H9 (cell line): ENCODE results near the gene C19orf25. TPM values are rescaled to one million over a fixed set of nuclear protein-coding genes. Genes with fewer than 3 reads are reported as not detected.

Source experiments
- DNase-seq: peaks from one replicate; pipeline ENCODE4 v3.0.0-alpha.2; 2017
- H2AFZ ChIP-seq: one replicate; pipeline ENCODE4 v1.6.1; 2013; ENCODE audit warnings: mild to moderate bottlenecking, low read length, control low read depth, moderate library complexity
- H2AK5ac ChIP-seq: 2 replicates; pipeline ENCODE4 v1.6.1; 2013; ENCODE audit warnings: low read length, control low read depth, mixed read lengths; ENCODE audit not compliant: insufficient read length
- H2BK120ac ChIP-seq: one replicate; pipeline ENCODE4 v1.6.1; 2013; ENCODE audit warnings: low read depth, mild to moderate bottlenecking, low read length, control low read depth, inconsistent platforms; ENCODE audit not compliant: poor library complexity, severe bottlenecking
- H2BK12ac ChIP-seq: 2 replicates; pipeline ENCODE4 v1.6.1; 2013; ENCODE audit warnings: low read length, control low read depth, mixed read lengths, low read depth; ENCODE audit not compliant: insufficient read length
- H2BK15ac ChIP-seq: 2 replicates; pipeline ENCODE4 v1.6.1; 2013; ENCODE audit warnings: low read depth, low read length, control low read depth
- H2BK20ac ChIP-seq: one replicate; pipeline ENCODE4 v1.6.1; 2013; ENCODE audit warnings: low read depth, mild to moderate bottlenecking, low read length, control low read depth, inconsistent platforms; ENCODE audit not compliant: poor library complexity, severe bottlenecking
- H2BK5ac ChIP-seq: 2 replicates; pipeline ENCODE4 v1.6.1; 2013; ENCODE audit warnings: low read length, control low read depth, mixed read lengths; ENCODE audit not compliant: insufficient read length
- H3K14ac ChIP-seq: 2 replicates; pipeline ENCODE4 v1.6.1; 2013; ENCODE audit warnings: low read length, control low read depth; ENCODE audit not compliant: insufficient read depth
- H3K18ac ChIP-seq: 2 replicates; pipeline ENCODE4 v1.6.1; 2013; ENCODE audit warnings: low read depth, mild to moderate bottlenecking, mixed read lengths, low read length, control low read depth; ENCODE audit not compliant: insufficient read length
- H3K23ac ChIP-seq: 2 replicates; pipeline ENCODE4 v1.6.1; 2013; ENCODE audit warnings: low read length, control low read depth, mixed read lengths, low read depth; ENCODE audit not compliant: insufficient read length
- H3K23me2 ChIP-seq: 2 replicates; pipeline ENCODE4 v1.6.1; 2013; ENCODE audit warnings: low read depth, mild to moderate bottlenecking, mixed read lengths, low read length, control low read depth; ENCODE audit not compliant: insufficient read length, poor library complexity, severe bottlenecking
- H3K27ac ChIP-seq: 2 replicates; pipeline ENCODE4 v1.5.1; 2013; ENCODE audit warnings: low read length, control low read depth, mixed read lengths, low read depth; ENCODE audit not compliant: insufficient read length
- H3K27me3 ChIP-seq: 2 replicates; pipeline ENCODE4 v1.6.1; 2013; ENCODE audit warnings: low read length, control low read depth, inconsistent platforms; ENCODE audit not compliant: insufficient read depth
- H3K4ac ChIP-seq: 2 replicates; pipeline ENCODE4 v1.6.1; 2013; ENCODE audit warnings: low read depth, mild to moderate bottlenecking, control low read depth, inconsistent platforms, low read length, moderate library complexity
- H3K4me1 ChIP-seq: 2 replicates; pipeline ENCODE4 v1.6.1; 2013; ENCODE audit warnings: low read length, control low read depth, inconsistent platforms; ENCODE audit not compliant: insufficient read depth
- H3K4me2 ChIP-seq: 2 replicates; pipeline ENCODE4 v1.6.1; 2013; ENCODE audit warnings: low read length, control low read depth, mixed read lengths; ENCODE audit not compliant: insufficient read length, insufficient read depth
- H3K56ac ChIP-seq: 2 replicates; pipeline ENCODE4 v1.6.1; 2013; ENCODE audit warnings: low read depth, mild to moderate bottlenecking, mixed read lengths, low read length, control low read depth; ENCODE audit not compliant: insufficient read length
- H3K79me1 ChIP-seq: 2 replicates; pipeline ENCODE4 v1.6.1; 2013; ENCODE audit warnings: low read depth, mild to moderate bottlenecking, moderate library complexity, low read length, control low read depth, inconsistent platforms; ENCODE audit not compliant: insufficient read depth, poor library complexity, severe bottlenecking
- H3K79me2 ChIP-seq: 2 replicates; pipeline ENCODE4 v1.6.1; 2013; ENCODE audit warnings: low read length, control low read depth, inconsistent platforms; ENCODE audit not compliant: insufficient read depth
- H3K9ac ChIP-seq: 2 replicates; pipeline ENCODE4 v1.6.1; 2013; ENCODE audit warnings: low read length, control low read depth, mixed read lengths; ENCODE audit not compliant: insufficient read length; ENCODE audit errors: extremely low read depth
- H3K9me3 ChIP-seq: one replicate; pipeline ENCODE4 v1.6.1; 2013; ENCODE audit warnings: low read depth, low read length, inconsistent platforms; ENCODE audit not compliant: control insufficient read depth
- H3T11ph ChIP-seq: one replicate; pipeline ENCODE4 v1.6.1; 2013; ENCODE audit warnings: mild to moderate bottlenecking, low read length, control low read depth, inconsistent platforms
- H4K20me1 ChIP-seq: one replicate; pipeline ENCODE4 v1.6.1; 2013; ENCODE audit not compliant: control insufficient read depth, insufficient read length, insufficient read depth
- H4K5ac ChIP-seq: 2 replicates; pipeline ENCODE4 v1.6.1; 2013; ENCODE audit warnings: low read depth, mild to moderate bottlenecking, mixed read lengths, low read length, control low read depth; ENCODE audit not compliant: insufficient read length
- H4K8ac ChIP-seq: replicated peaks from 2 replicates; pipeline ENCODE4 v1.6.1; 2013; ENCODE audit warnings: low read length, control low read depth, mixed read lengths, low read depth; ENCODE audit not compliant: insufficient read length
- H4K91ac ChIP-seq: 2 replicates; pipeline ENCODE4 v1.6.1; 2013; ENCODE audit warnings: low read depth, mild to moderate bottlenecking, moderate library complexity, mixed read lengths, low read length, control low read depth; ENCODE audit not compliant: insufficient read length
- H3K27ac Mint-ChIP-seq, 3 experiments: 2 replicates in 2 of 3; 3 replicates in 1 of 3; pipeline ENCODE4 v1.8.0; 2020 to 2021; ENCODE audit warnings: mixed read lengths in 3 of 3, mild to moderate bottlenecking in 1 of 3, moderate library complexity in 1 of 3
- H3K27me3 Mint-ChIP-seq: 2 replicates; pipeline ENCODE4 v1.8.0; 2021; ENCODE audit warnings: low read depth, mild to moderate bottlenecking, moderate library complexity, mixed read lengths
- H3K36me3 Mint-ChIP-seq, 3 experiments: 2 replicates in 2 of 3; 3 replicates in 1 of 3; pipeline ENCODE4 v1.8.0; 2020 to 2021; ENCODE audit warnings: low read depth in 3 of 3, mixed read lengths in 3 of 3; ENCODE audit not compliant: insufficient read depth in 1 of 3
- H3K4me1 Mint-ChIP-seq, 2 experiments: 2 replicates each; pipeline ENCODE4 v1.8.0; 2020; ENCODE audit warnings: mixed read lengths in 2 of 2
- H3K4me3 Mint-ChIP-seq, 2 experiments: 2 replicates in 1 of 2; 3 replicates in 1 of 2; pipeline ENCODE4 v1.8.0; 2020 to 2021; ENCODE audit warnings: mild to moderate bottlenecking in 2 of 2, mixed read lengths in 2 of 2, moderate library complexity in 1 of 2
- H3K9me3 Mint-ChIP-seq, 2 experiments: 2 replicates in 1 of 2; 3 replicates in 1 of 2; pipeline ENCODE4 v1.8.0; 2020; ENCODE audit warnings: mild to moderate bottlenecking in 2 of 2, mixed read lengths in 2 of 2, moderate library complexity in 1 of 2
- CTCF ChIP-seq: fragments of 200-600 bp; sonication (generic); conservative IDR thresholded peaks from 3 replicates; pipeline ENCODE4 v1.8.0; 2021; ENCODE audit warnings: antibody characterized with exemption, mild to moderate bottlenecking
- WGBS: extraction: QIAGEN DNeasy Blood & Tissue Kit; methylation state at CpG from one replicate; pipeline ENCODE4 v1.1.7; 2013; ENCODE audit warnings: missing lambda C conversion rate, low lambda C conversion rate, mixed read lengths; ENCODE audit not compliant: insufficient read length; ENCODE audit errors: extremely low coverage; 5-methylcytosine and 5-hydroxymethylcytosine counted together
- total RNA-seq: library from RNA; stranded (reverse); gene quantifications from 2 replicates; pipeline ENCODE4 v1.2.1, GENCODE V29; 2021

Gene C19orf25
- total RNA-seq, 1 experiment from 2014 or later = 36.8 TPM

- H3K9me3 Mint-ChIP-seq = peaks cover 0 to 4% of the 10 kb centered on the region in 2 experiments; a peak in 1 of 5 replicates
- Histone ChIP-seq H3K27ac (no peak overlapping the region), H3K79me1 (no peaks in the 10 kb centered on the region), H3K4me1 (no peaks in the 10 kb centered on the region), H2BK120ac (no peak overlapping the region), H3K79me2 (no peaks in the 10 kb centered on the region), H4K20me1 (no peaks in the 10 kb centered on the region), H3K18ac (no peak overlapping the region), H4K8ac (no peak overlapping the region), H3K23me2 (peaks cover 11% of the 10 kb centered on the region), H2BK15ac (no peak overlapping the region), H3K23ac (no peak overlapping the region), H3K27me3 (no peaks in the 10 kb centered on the region; the same call in 1 of the 2 replicates), H2BK20ac (no peak overlapping the region), H2BK5ac (no peak overlapping the region), H2AK5ac (no peak overlapping the region), H3K4me2 (peak overlapping the region; percentile 14), H2BK12ac (no peak overlapping the region), H3T11ph (no peak overlapping the region), H3K4ac (no peak overlapping the region), H2AFZ (no peak overlapping the region), H4K5ac (no peak overlapping the region), H3K9me3 (no peaks in the 10 kb centered on the region), H3K56ac (no peak overlapping the region), H4K91ac (no peak overlapping the region), H3K14ac (no peak overlapping the region; the same call in 1 of the 2 replicates), H3K9ac (no peak overlapping the region)
- WGBS = no CpG with 5 or more reads among the region's 23 CpGs
- H3K4me3 Mint-ChIP-seq = peak overlapping the region in 1 of 2 experiments; percentile 96; a peak in 2 of 5 replicates
- no peak for DNase-seq
- no peaks in the 10 kb centered on the region for H3K36me3 Mint-ChIP-seq
- H3K27me3 Mint-ChIP-seq = peaks cover 71% of the 10 kb centered on the region
- H3K4me1 Mint-ChIP-seq = peaks cover 13 to 23% of the 10 kb centered on the region in 2 experiments
- TF ChIP-seq CTCF = no peak
- no peak overlapping the region for H3K27ac Mint-ChIP-seq
These were observed 28.2 kb upstream of the C19orf25 start for GRCh38 chr19:1507192-1507660.
